GM23248 (cell line): ENCODE data around the gene DNAJC21.

Experiments
- EZH2 ChIP-seq: fragments of 200-600 bp; sonication (generic); IDR thresholded peaks from 2 replicates; pipeline ENCODE4 v1.6.1; 2018; ENCODE audit warnings: antibody characterized with exemption, mild to moderate bottlenecking; ENCODE audit not compliant: insufficient read depth, poor library complexity, severe bottlenecking
- EZH2phosphoT487 ChIP-seq: fragments of 200-600 bp; sonication (generic); IDR thresholded peaks from 2 replicates; pipeline ENCODE4 v1.6.1; 2018; ENCODE audit warnings: antibody characterized with exemption, moderate library complexity, mild to moderate bottlenecking, low read depth; ENCODE audit not compliant: insufficient read depth

DNA sequence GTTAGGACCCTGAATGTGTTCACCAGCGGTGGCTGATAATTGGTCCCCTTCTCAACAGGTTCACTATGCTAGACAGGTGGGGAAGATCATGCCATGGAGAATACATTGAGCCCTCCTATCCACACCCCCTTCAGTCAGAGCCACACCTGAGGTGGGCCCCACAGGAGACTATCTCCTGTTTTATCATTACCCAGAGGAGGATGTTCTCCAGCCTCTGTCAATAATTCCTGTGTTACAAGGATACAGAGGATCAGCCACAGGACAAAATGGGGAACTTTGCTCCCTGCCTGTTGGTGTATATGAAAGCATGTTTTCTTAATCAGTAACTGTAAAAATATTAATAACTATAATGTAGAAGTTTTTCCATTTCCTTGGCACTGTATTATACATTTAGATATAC lies 40.0 kb upstream of the DNAJC21 start:
- TF ChIP-seq EZH2 (no peak), EZH2phosphoT487 (no peak)
